CD4-positive, alpha-beta T cell treated with Interleukin-17A for 1 hour (primary cell): ENCODE measurements around the gene TTBK2.
A peak's percentile ranks its signal among the peaks of the same experiment; 100 is the strongest.

ENCODE experiments used
- DNase-seq: peaks from one replicate; pipeline ENCODE4 v3.0.0-alpha.2; 2020

Gene TTBK2

GRCh38 chr15:42750306-42750705 is 170.3 kb downstream of the TTBK2 start:
- no peak for DNase-seq

- DNase-seq: no peak
Measured at GRCh38 chr15:42749266-42749665, 171.3 kb downstream of the TTBK2 start.

GRCh38 chr15:42744195-42744594 is 176.4 kb downstream of the TTBK2 start:
- no peak for DNase-seq

GRCh38 chr15:42742149-42742548 is 178.4 kb downstream of the TTBK2 start:
- no peak for DNase-seq

- DNase-seq: no peak
Measured at GRCh38 chr15:42741710-42742109, 178.9 kb downstream of the TTBK2 start.

GRCh38 chr15:42737529-42738328 is 182.8 kb downstream of the TTBK2 start:
- DNase-seq: no peak

- peak; percentile 94 for DNase-seq
Measured at GRCh38 chr15:42736793-42737528, 183.6 kb downstream of the TTBK2 start, which contains the start of gene CDAN1. TSS of gene CDAN1 (minus strand) at chr15:42737128. CDS start at chr15:42737102, 26 bp downstream.

GRCh38 chr15:42736178-42736792 is 184.3 kb downstream of the TTBK2 start:
- no peak for DNase-seq

- DNase-seq: no peak
Measured at GRCh38 chr15:42735382-42736165, 185.0 kb downstream of the TTBK2 start.

- no peak for DNase-seq
Measured at GRCh38 chr15:42734076-42734672, 186.4 kb downstream of the TTBK2 start.

- DNase-seq: no peak
Measured at GRCh38 chr15:42733027-42733426, 187.6 kb downstream of the TTBK2 start.

GRCh38 chr15:42732095-42732827 is 188.3 kb downstream of the TTBK2 start:
- DNase-seq: no peak

GRCh38 chr15:42731461-42731860 is 189.1 kb downstream of the TTBK2 start:
- no peak for DNase-seq

GRCh38 chr15:42730536-42730935 is 190.0 kb downstream of the TTBK2 start:
- no peak for DNase-seq

GRCh38 chr15:42730135-42730534 is 190.4 kb downstream of the TTBK2 start:
- DNase-seq: no peak

- no peak for DNase-seq
Measured at GRCh38 chr15:42729409-42729808, 191.2 kb downstream of the TTBK2 start.

GRCh38 chr15:42728972-42729371 is 191.6 kb downstream of the TTBK2 start:
- no peak for DNase-seq

GRCh38 chr15:42728560-42728959 is 192.0 kb downstream of the TTBK2 start:
- DNase-seq: no peak

GRCh38 chr15:42727750-42728381 is 192.7 kb downstream of the TTBK2 start:
- DNase-seq: no peak

- no peak for DNase-seq
Measured at GRCh38 chr15:42726114-42726513, 194.5 kb downstream of the TTBK2 start.

- DNase-seq: no peak
Measured at GRCh38 chr15:42725331-42725903, 195.2 kb downstream of the TTBK2 start.
